Esophagus squamous epithelium (tissue), 4 donors: ENCODE measurements around the gene NCF2.

Experiments
- POLR2A ChIP-seq, 4 donors: fragments of 450-650 bp; IDR thresholded peaks; one replicate each; pipeline ENCODE4 v1.6.1; 2017; ENCODE audit warnings: antibody characterized with exemption in 4 of 4, mild to moderate bottlenecking in 4 of 4, moderate library complexity in 3 of 4
- TF ChIP-seq, protein P1 (sequence below), 6 experiments: fragments of 450-650 bp in 4 of 6; fragments of 200-600 bp in 2 of 6; sonication (generic) in 2 of 6; IDR thresholded peaks; one replicate each; pipeline ENCODE4 v1.5.1; 2016 to 2019; ENCODE audit warnings: antibody characterized with exemption in 6 of 6, mild to moderate bottlenecking in 4 of 6, moderate library complexity in 4 of 6

DNA sequence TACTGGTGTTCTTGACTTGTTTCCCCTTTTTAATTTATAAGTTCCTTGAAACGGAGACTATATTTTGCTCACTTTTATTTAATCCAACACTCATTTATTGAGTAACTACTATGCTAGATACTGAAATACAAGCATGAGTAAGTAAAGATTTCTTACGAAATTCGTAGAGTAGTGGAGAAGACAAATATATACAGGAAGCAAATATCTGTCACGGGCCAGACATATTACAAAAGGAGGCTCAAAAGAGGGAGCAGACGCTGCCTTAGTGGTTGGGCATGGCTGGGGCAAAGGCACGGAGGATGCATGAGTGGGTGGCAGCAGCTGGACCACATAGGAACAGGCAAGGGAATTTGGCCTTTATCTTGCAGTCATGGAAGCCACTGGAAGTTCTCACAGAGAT, 6.8 kb downstream of the NCF2 start:
- TF ChIP-seq, protein P1, sequence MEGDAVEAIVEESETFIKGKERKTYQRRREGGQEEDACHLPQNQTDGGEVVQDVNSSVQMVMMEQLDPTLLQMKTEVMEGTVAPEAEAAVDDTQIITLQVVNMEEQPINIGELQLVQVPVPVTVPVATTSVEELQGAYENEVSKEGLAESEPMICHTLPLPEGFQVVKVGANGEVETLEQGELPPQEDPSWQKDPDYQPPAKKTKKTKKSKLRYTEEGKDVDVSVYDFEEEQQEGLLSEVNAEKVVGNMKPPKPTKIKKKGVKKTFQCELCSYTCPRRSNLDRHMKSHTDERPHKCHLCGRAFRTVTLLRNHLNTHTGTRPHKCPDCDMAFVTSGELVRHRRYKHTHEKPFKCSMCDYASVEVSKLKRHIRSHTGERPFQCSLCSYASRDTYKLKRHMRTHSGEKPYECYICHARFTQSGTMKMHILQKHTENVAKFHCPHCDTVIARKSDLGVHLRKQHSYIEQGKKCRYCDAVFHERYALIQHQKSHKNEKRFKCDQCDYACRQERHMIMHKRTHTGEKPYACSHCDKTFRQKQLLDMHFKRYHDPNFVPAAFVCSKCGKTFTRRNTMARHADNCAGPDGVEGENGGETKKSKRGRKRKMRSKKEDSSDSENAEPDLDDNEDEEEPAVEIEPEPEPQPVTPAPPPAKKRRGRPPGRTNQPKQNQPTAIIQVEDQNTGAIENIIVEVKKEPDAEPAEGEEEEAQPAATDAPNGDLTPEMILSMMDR (IDR thresholded peaks at IDR 0.05) = no peak
- no peak for TF ChIP-seq POLR2A (IDR thresholded peaks at IDR 0.05)
